Esophagus muscularis mucosa (tissue), 3 donors: Measurements from ENCODE around the gene ZNF385C.

Source experiments
- EP300 ChIP-seq: sonication (generic); formaldehyde crosslinking; IDR thresholded peaks from one replicate; pipeline ENCODE4 v1.6.1; 2017; ENCODE audit warnings: antibody characterized with exemption
- TF ChIP-seq, protein P1 (sequence below), 3 experiments: fragments of 200-600 bp in 2 of 3; fragments of 450-650 bp in 1 of 3; sonication (generic) in 2 of 3; IDR thresholded peaks; one replicate each; pipeline ENCODE4 v1.5.1; 2017 to 2019; ENCODE audit warnings: antibody characterized with exemption in 3 of 3, mild to moderate bottlenecking in 2 of 3, moderate library complexity in 1 of 3

GRCh38 chr17:42018988-42019387 lies 79.3 kb downstream of the ZNF385C start:
- TF ChIP-seq, protein P1, sequence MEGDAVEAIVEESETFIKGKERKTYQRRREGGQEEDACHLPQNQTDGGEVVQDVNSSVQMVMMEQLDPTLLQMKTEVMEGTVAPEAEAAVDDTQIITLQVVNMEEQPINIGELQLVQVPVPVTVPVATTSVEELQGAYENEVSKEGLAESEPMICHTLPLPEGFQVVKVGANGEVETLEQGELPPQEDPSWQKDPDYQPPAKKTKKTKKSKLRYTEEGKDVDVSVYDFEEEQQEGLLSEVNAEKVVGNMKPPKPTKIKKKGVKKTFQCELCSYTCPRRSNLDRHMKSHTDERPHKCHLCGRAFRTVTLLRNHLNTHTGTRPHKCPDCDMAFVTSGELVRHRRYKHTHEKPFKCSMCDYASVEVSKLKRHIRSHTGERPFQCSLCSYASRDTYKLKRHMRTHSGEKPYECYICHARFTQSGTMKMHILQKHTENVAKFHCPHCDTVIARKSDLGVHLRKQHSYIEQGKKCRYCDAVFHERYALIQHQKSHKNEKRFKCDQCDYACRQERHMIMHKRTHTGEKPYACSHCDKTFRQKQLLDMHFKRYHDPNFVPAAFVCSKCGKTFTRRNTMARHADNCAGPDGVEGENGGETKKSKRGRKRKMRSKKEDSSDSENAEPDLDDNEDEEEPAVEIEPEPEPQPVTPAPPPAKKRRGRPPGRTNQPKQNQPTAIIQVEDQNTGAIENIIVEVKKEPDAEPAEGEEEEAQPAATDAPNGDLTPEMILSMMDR (IDR thresholded peaks at IDR 0.05): no peak
- TF ChIP-seq EP300: no peak
